ENCODE measurements around the gene STON2. TPM values are rescaled to one million over a fixed set of nuclear protein-coding genes. Genes with fewer than 3 reads are reported as not detected.
"Not testable (repeated sequence)": the region's sequence is repeated elsewhere in the genome, so short reads cannot be mapped to it uniquely, and the experiment has no call there.

STON2 gene
- total RNA-seq, 1 experiment from 2014 or later = 28.2 TPM

DNA sequence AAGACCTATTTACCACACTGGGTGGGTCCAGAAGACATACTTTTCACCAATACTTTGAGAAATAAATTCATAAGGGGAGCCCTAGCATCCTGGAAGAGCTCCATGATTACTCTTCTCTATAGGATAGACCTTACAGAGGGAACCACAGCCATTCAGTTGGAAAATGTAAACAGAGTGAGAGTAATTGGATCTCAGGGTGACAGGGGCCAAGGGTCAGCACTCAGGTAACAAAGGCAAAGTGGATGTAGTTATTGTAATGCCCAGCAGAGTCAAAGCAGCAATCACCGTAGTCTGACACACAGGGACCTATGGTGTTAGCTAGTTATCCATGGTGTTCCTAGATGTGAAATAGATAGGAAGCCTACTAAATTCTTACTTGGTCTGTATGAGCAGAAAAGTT lies 168.6 kb downstream of the STON2 start:
- no TSS peak for BruUV-seq (replicated peaks)
- Mint-ChIP-seq H3K4me3 (ENCODE audit: low read depth, unreplicated experiment) (no peak overlapping the region), H3K27ac (ENCODE audit: unreplicated experiment) (no peak overlapping the region), H3K4me1 (ENCODE audit: low read depth, unreplicated experiment) (no peaks in the 10 kb centered on the region), H3K27me3 (ENCODE audit: unreplicated experiment) (no peaks in the 10 kb centered on the region), H3K9me3 (ENCODE audit: low read depth, unreplicated experiment) (no peaks in the 10 kb centered on the region), H3K36me3 (ENCODE audit: insufficient read depth, unreplicated experiment) (no peaks in the 10 kb centered on the region)
- TF ChIP-seq, protein P1, sequence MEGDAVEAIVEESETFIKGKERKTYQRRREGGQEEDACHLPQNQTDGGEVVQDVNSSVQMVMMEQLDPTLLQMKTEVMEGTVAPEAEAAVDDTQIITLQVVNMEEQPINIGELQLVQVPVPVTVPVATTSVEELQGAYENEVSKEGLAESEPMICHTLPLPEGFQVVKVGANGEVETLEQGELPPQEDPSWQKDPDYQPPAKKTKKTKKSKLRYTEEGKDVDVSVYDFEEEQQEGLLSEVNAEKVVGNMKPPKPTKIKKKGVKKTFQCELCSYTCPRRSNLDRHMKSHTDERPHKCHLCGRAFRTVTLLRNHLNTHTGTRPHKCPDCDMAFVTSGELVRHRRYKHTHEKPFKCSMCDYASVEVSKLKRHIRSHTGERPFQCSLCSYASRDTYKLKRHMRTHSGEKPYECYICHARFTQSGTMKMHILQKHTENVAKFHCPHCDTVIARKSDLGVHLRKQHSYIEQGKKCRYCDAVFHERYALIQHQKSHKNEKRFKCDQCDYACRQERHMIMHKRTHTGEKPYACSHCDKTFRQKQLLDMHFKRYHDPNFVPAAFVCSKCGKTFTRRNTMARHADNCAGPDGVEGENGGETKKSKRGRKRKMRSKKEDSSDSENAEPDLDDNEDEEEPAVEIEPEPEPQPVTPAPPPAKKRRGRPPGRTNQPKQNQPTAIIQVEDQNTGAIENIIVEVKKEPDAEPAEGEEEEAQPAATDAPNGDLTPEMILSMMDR (IDR thresholded peaks at IDR 0.05; ENCODE audit: unreplicated experiment) = no peak
- CTCF ChIA-PET = no interaction called here
- DNase-seq = no peak
- intact Hi-C loops (cut with micrococcal nuclease; ENCODE audit: unreplicated experiment) = no loop called here

DNA sequence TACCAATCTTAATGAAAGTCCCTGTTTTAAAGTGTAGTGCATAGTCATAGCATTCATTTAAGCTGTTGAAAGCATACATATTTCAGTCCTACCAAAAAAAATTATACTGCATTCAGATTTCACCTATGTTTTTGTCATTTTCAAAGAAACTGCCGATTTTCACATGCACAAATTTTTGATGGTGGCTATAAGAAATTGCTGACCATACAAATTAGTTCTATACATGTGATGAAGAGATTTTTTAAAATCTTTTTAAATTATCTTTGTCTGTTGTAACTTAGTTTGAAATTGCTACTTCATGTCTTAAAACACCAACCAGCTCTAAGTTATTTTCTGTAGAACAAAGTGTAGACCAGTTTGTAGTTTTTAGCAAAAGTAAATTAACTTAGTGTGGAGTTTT lies 175.9 kb downstream of the STON2 start:
- CTCF ChIA-PET = no interaction called here
- Mint-ChIP-seq H3K27me3 (ENCODE audit: unreplicated experiment) (no peaks in the 10 kb centered on the region), H3K9me3 (ENCODE audit: low read depth, unreplicated experiment) (no peaks in the 10 kb centered on the region), H3K36me3 (ENCODE audit: insufficient read depth, unreplicated experiment) (peaks cover 22% of the 10 kb centered on the region), H3K27ac (ENCODE audit: unreplicated experiment) (no peak overlapping the region), H3K4me3 (ENCODE audit: low read depth, unreplicated experiment) (no peak overlapping the region), H3K4me1 (ENCODE audit: low read depth, unreplicated experiment) (peaks cover 13% of the 10 kb centered on the region)
- DNase-seq = no peak
- intact Hi-C loops (cut with micrococcal nuclease; ENCODE audit: unreplicated experiment) = no loop called here
- no TSS peak for BruUV-seq (replicated peaks)
- TF ChIP-seq, protein P1 (IDR thresholded peaks at IDR 0.05; ENCODE audit: unreplicated experiment) = no peak

DNA sequence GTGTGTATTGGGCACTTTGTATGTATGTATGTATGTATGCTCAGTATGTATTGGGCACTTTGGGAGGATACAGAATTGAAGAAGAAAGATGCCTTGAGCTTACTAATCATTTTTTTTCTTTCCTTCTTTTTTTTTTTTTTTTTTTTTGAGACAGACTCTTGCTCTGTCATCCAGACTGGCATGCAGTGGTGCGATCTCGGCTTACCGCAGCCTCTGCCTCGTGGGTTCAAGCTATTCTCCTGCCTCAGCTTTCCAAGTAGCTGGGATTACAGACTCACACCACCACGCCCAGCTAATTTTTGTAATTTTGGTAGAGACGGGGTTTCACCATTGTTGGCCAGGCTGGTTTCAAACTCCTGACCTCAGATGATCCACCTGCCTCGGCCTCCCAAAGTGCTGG lies 176.3 kb downstream of the STON2 start:
- H3K27me3 Mint-ChIP-seq (ENCODE audit: unreplicated experiment); intact Hi-C loops (cut with micrococcal nuclease; ENCODE audit: unreplicated experiment); H3K4me3 Mint-ChIP-seq (ENCODE audit: low read depth, unreplicated experiment); BruUV-seq (replicated peaks); H3K9me3 Mint-ChIP-seq (ENCODE audit: low read depth, unreplicated experiment); DNase-seq; H3K27ac Mint-ChIP-seq (ENCODE audit: unreplicated experiment): not testable (repeated sequence)
- H3K36me3 Mint-ChIP-seq (ENCODE audit: insufficient read depth, unreplicated experiment) = peaks cover 27% of the 10 kb centered on the region
- peaks cover 13% of the 10 kb centered on the region for H3K4me1 Mint-ChIP-seq (ENCODE audit: low read depth, unreplicated experiment)
- CTCF ChIA-PET = interaction anchor here (0.6 kb wide), 1 partner anchor 55 kb away, joined by 5 read pairs; no protein-coding TSS in a partner anchor

DNA sequence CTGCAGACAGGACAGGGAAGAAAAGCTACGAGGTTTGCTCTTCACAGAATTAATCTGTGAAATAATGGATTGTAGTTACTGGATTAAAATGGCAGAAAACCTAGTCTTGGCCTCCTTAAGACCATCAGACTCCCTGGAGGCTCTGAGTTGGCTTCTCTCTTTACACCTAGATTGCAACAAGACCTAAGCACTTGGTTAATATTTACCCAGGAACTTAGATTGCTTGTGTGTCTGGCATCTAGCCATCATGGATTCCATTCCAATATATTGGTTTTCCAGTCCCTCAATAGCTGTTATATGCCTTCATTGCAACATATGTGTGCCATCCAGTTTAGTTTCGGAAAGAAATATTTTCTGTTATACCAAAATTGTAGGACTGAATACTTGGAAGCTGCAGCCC lies 177.4 kb downstream of the STON2 start:
- CTCF ChIA-PET = no interaction called here
- intact Hi-C loops (cut with micrococcal nuclease; ENCODE audit: unreplicated experiment) = no loop called here
- Mint-ChIP-seq H3K4me3 (ENCODE audit: low read depth, unreplicated experiment) (no peak overlapping the region), H3K36me3 (ENCODE audit: insufficient read depth, unreplicated experiment) (peaks cover 30% of the 10 kb centered on the region), H3K4me1 (ENCODE audit: low read depth, unreplicated experiment) (peaks cover 13% of the 10 kb centered on the region), H3K27ac (ENCODE audit: unreplicated experiment) (peak overlapping the region; percentile 98), H3K27me3 (ENCODE audit: unreplicated experiment) (no peaks in the 10 kb centered on the region), H3K9me3 (ENCODE audit: low read depth, unreplicated experiment) (no peaks in the 10 kb centered on the region)
- BruUV-seq (replicated peaks) = no TSS peak
- TF ChIP-seq, protein P1 (IDR thresholded peaks at IDR 0.05; ENCODE audit: unreplicated experiment) = no peak
- peak; percentile 10 for DNase-seq

DNA sequence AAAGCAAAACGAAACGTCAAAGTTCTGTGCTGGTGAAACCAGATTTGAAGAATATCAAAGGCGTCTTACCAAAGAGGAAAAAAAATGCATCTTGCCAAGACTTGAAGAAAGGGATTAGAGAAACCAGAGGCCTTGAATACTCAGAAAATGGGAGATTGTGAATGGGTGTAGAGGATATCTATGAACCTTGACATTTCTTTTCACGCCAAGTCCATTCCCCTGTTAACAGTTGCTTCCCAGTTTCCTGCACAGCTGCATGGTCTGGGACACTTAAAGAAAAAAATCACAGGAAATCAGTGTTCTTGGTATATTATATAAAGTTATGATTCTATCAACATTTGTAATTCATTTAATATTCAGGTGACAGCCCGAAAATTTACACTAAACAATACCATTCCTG lies 178.0 kb downstream of the STON2 start:
- Mint-ChIP-seq H3K27ac (ENCODE audit: unreplicated experiment) (peak overlapping the region; percentile 98), H3K4me3 (ENCODE audit: low read depth, unreplicated experiment) (peak overlapping the region; percentile 89), H3K9me3 (ENCODE audit: low read depth, unreplicated experiment) (no peaks in the 10 kb centered on the region), H3K4me1 (ENCODE audit: low read depth, unreplicated experiment) (peaks cover 13% of the 10 kb centered on the region), H3K36me3 (ENCODE audit: insufficient read depth, unreplicated experiment) (peaks cover 30% of the 10 kb centered on the region), H3K27me3 (ENCODE audit: unreplicated experiment) (no peaks in the 10 kb centered on the region)
- TF ChIP-seq, protein P1 (IDR thresholded peaks at IDR 0.05; ENCODE audit: unreplicated experiment) = no peak
- intact Hi-C loops (cut with micrococcal nuclease; ENCODE audit: unreplicated experiment) = no loop called here
- no peak for DNase-seq
- CTCF ChIA-PET = no interaction called here
- BruUV-seq (replicated peaks) = no TSS peak

Measured in Calu3 (cell line).